K562 (cell line): ENCODE measurements around the gene PAQR6. TPM values are rescaled to one million over a fixed set of nuclear protein-coding genes. Genes with fewer than 3 reads are reported as not detected.

ENCODE experiments used
- ARID1B ChIP-seq: fragments of 450-650 bp; IDR thresholded peaks from 2 replicates; pipeline ENCODE4 v1.6.1; 2016; ENCODE audit warnings: antibody characterized with exemption, mild to moderate bottlenecking, inconsistent platforms
- FOXA1 ChIP-seq: fragments of 450-650 bp; IDR thresholded peaks from 2 replicates; pipeline ENCODE4 v1.6.1; 2016; ENCODE audit warnings: mild to moderate bottlenecking, borderline replicate concordance
- FUS ChIP-seq: fragments of 200-400 bp; formaldehyde crosslinking; optimal IDR thresholded peaks from 2 replicates; pipeline ENCODE3; 2017; ENCODE audit warnings: low read depth, low read length
- MYC ChIP-seq, 2 experiments: fragments of 250-450 bp in 1 of 2; sonication (Bioruptor Pico) in 1 of 2; IDR thresholded peaks; 2 replicates each; pipeline versions ENCODE4 v1.5.1 to v1.6.1; 2012 to 2021; ENCODE audit warnings: low read depth in 2 of 2, borderline replicate concordance in 1 of 2, improper control_type of control experiment in 1 of 2, low read length in 1 of 2, mild to moderate bottlenecking in 1 of 2, moderate library complexity in 1 of 2
- PHF20 ChIP-seq: fragments of 450-650 bp; IDR thresholded peaks from 2 replicates; pipeline ENCODE4 v1.6.1; 2018; ENCODE audit not compliant: partially characterized antibody
- POLR2H ChIP-seq: IDR thresholded peaks from 2 replicates; pipeline ENCODE4 v1.6.1; 2016; ENCODE audit warnings: missing genetic modification characterization, low read depth, mild to moderate bottlenecking, control low read depth, missing compliant biosample characterization, moderate library complexity
- RBM34 ChIP-seq: fragments of 200-400 bp; formaldehyde crosslinking; IDR thresholded peaks from 2 replicates; pipeline ENCODE4 v1.6.1; 2018; ENCODE audit warnings: low read length, borderline replicate concordance; ENCODE audit not compliant: insufficient read depth
- SPI1 ChIP-seq: IDR thresholded peaks from 2 replicates; pipeline ENCODE4 v1.6.1; 2011; ENCODE audit warnings: low read depth, low read length, control low read depth, borderline replicate concordance
- TCFL5 ChIP-seq: fragments of 250-450 bp; sonication (Bioruptor Pico); conservative IDR thresholded peaks from 2 replicates; pipeline ENCODE4 v1.6.1; 2021; ENCODE audit warnings: mild to moderate bottlenecking, moderate library complexity, matching md5 sums
- ZBTB11 ChIP-seq, 3 experiments: fragments of 200-800 bp in 1 of 3; fragments of 250-450 bp in 1 of 3; fragments of 450-650 bp in 1 of 3; sonication (Bioruptor Pico) in 1 of 3; sonication (Bioruptor generic) in 1 of 3; formaldehyde crosslinking in 1 of 3; IDR thresholded peaks; 2 replicates each; pipeline versions ENCODE4 v1.6.1 to v1.8.0; 2016 to 2022; ENCODE audit warnings: mild to moderate bottlenecking in 2 of 3, missing genetic modification characterization in 2 of 3, missing compliant biosample characterization in 1 of 3, moderate library complexity in 1 of 3
- ZNF277 ChIP-seq: fragments of 250-450 bp; sonication (Bioruptor Pico); IDR thresholded peaks from 2 replicates; pipeline ENCODE4 v1.8.0; 2022; ENCODE audit warnings: inconsistent platforms, mild to moderate bottlenecking, moderate library complexity, borderline replicate concordance
- polyA plus RNA-seq, 8 experiments: library from polyadenylated mRNA; depleted of rRNA in 4 of 8; stranded (reverse) in 5 of 8; unstranded in 3 of 8; fragments of >200 nt; fragmentation: Nextera tagmentation in 2 of 8; fragmentation: Illumina TruSeq in 1 of 8; extraction: Ambion mirVana in 2 of 8; extraction: Trizol in 1 of 8; gene quantifications; 2 replicates each; pipeline versions ENCODE4 v1.2.1 to v1.2.3, GENCODE V29; 2011 to 2014; ENCODE audit warnings: inconsistent platforms in 1 of 8, missing spikeins in 1 of 8
- total RNA-seq, 7 experiments: library from RNA; depleted of rRNA in 6 of 7; stranded (reverse); fragments of >200 nt in 6 of 7; fragmentation: Illumina TruSeq in 2 of 7; extraction: Trizol in 2 of 7; gene quantifications; 2 replicates each; pipeline versions ENCODE4 v1.2.1 to v1.2.3, GENCODE V29; 2011 to 2021; ENCODE audit warnings: low replicate concordance in 1 of 7
- TF ChIP-seq, protein P1 (sequence below): fragments of 450-650 bp; IDR thresholded peaks from 2 replicates; pipeline ENCODE4 v1.6.1; 2017; ENCODE audit warnings: antibody characterized with exemption, mild to moderate bottlenecking
- TF ChIP-seq, protein P2 (sequence below): sonication (generic); formaldehyde crosslinking; IDR thresholded peaks from 2 replicates; pipeline ENCODE4 v1.8.1; 2023; ENCODE audit warnings: mild to moderate bottlenecking, missing genetic modification reagents

Gene PAQR6
- total and polyA plus RNA-seq, 9 of the 15 experiments (the other 6 are each of a cell fraction or from before 2014, with no cell fraction given): 0.07 to 1.8 (median 0.62) TPM

- TF ChIP-seq, protein P1, sequence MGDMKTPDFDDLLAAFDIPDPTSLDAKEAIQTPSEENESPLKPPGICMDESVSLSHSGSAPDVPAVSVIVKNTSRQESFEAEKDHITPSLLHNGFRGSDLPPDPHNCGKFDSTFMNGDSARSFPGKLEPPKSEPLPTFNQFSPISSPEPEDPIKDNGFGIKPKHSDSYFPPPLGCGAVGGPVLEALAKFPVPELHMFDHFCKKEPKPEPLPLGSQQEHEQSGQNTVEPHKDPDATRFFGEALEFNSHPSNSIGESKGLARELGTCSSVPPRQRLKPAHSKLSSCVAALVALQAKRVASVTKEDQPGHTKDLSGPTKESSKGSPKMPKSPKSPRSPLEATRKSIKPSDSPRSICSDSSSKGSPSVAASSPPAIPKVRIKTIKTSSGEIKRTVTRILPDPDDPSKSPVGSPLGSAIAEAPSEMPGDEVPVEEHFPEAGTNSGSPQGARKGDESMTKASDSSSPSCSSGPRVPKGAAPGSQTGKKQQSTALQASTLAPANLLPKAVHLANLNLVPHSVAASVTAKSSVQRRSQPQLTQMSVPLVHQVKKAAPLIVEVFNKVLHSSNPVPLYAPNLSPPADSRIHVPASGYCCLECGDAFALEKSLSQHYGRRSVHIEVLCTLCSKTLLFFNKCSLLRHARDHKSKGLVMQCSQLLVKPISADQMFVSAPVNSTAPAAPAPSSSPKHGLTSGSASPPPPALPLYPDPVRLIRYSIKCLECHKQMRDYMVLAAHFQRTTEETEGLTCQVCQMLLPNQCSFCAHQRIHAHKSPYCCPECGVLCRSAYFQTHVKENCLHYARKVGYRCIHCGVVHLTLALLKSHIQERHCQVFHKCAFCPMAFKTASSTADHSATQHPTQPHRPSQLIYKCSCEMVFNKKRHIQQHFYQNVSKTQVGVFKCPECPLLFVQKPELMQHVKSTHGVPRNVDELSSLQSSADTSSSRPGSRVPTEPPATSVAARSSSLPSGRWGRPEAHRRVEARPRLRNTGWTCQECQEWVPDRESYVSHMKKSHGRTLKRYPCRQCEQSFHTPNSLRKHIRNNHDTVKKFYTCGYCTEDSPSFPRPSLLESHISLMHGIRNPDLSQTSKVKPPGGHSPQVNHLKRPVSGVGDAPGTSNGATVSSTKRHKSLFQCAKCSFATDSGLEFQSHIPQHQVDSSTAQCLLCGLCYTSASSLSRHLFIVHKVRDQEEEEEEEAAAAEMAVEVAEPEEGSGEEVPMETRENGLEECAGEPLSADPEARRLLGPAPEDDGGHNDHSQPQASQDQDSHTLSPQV: no peak
- TF ChIP-seq, protein P2, sequence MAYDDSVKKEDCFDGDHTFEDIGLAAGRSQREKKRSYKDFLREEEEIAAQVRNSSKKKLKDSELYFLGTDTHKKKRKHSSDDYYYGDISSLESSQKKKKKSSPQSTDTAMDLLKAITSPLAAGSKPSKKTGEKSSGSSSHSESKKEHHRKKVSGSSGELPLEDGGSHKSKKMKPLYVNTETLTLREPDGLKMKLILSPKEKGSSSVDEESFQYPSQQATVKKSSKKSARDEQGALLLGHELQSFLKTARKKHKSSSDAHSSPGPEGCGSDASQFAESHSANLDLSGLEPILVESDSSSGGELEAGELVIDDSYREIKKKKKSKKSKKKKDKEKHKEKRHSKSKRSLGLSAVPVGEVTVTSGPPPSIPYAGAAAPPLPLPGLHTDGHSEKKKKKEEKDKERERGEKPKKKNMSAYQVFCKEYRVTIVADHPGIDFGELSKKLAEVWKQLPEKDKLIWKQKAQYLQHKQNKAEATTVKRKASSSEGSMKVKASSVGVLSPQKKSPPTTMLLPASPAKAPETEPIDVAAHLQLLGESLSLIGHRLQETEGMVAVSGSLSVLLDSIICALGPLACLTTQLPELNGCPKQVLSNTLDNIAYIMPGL (CRISPR knock-in tag): 0 out of 2 replicates have a peak, but pooled peaks have one; percentile 27
- TF ChIP-seq ZNF277 (CRISPR knock-in tag) (no peak), ZBTB11 (CRISPR knock-in tag; IDR thresholded peaks at IDR 0.05) (peak in 1 of 3 experiments; percentile 71; a peak in 2 of 6 replicates), RBM34 (no peak), SPI1 (peak; percentile 61; the same call in 1 of the 2 replicates), TCFL5 (CRISPR knock-in tag) (no peak), PHF20 (peak; percentile 83), POLR2H (tag) (peak; percentile 96), MYC (IDR thresholded peaks at IDR 0.05; ENCODE audit: low read depth, low read length) (peak; percentile 62), MYC (CRISPR knock-in tag; IDR thresholded peaks at IDR 0.05; ENCODE audit: borderline replicate concordance, low read depth) (no peak), ARID1B (no peak), FUS (no peak), FOXA1 (no peak)
These were observed 54.2 kb downstream of the PAQR6 start, which contains the start of gene SLC25A44 (continued) for GRCh38 chr1:156193488-156194299.
